ENCODE data around the gene SEPSECS. TPM values are rescaled to one million over a fixed set of nuclear protein-coding genes. Genes with fewer than 3 reads are reported as not detected.
A peak's percentile ranks its signal among the peaks of the same experiment; 100 is the strongest.

The SEPSECS gene
- total RNA-seq, 8 experiments from 2014 or later, result 5.0 to 13.3 (median 7.0) TPM

DNA sequence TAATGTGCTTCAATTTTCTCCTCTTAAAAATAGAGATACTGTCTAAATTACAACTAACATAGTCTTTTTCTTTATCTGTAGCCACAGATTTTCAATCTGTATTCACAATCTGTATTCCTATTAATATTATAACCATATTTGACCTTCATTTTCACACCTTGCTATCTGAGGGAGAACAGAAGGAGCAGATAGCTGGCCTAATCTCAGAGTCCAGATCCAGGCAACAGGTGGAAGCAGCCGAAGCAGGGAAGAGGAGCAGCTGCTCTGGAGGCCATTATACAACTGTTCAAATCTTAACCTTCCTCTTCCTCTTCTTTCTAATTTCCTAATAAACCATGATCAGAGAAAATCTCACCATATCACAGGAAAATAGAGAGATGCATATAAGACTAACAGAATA, 14.2 kb downstream of the SEPSECS start:
- Histone ChIP-seq H3K4me1 (replicated peaks in 1 of 2) (no peaks in the 10 kb centered on the region), H3K4me3 (no peak overlapping the region), H3K27ac (no peak overlapping the region)
- ATAC-seq (replicated peaks in 6 of 8), result no peak
- 67 to 100% (median 78%) methylated on average over 1 of the region's 1 CpG; no CpG with 5 or more reads in 7 of the 10 experiments for WGBS, 10 experiments
- in situ Hi-C loops (cut with MboI; ENCODE audit: low pct_unique_long_range_greater_than_20kb in 2 of 9, low sequenced_read_pairs in 9 of 9, unreplicated experiment in 9 of 9), result loop anchor here in 2 of 9 experiments (25.0 kb wide), 1 partner anchor 159 kb away; no protein-coding TSS in a partner anchor

DNA sequence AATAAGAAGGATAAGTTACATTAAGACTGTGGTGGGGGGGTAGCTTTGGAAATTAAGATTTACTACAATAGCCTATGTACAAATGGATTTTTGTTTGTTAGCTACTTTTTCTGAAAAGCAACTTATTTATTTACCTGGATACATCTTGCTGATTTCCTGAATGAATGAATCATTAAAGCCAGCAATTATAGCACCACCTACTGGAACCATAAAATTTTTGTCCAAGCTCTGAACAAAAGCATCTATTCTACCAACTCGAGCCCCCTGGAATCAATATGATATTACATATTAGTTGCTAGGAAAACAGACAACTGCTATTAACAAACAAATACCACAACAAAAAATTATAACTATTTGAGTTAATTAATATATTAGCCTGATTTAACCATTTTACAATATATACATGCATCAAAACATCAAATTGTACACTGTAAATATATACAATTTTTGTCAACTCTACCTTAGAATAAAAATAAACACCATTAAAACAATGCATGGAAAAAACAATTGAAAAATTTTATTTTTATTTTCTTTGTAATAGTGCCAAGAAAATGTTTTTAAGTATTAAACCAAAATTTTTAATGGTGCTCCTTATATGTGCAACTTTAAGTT, 15.3 kb downstream of the SEPSECS start:
- peak in 1 of 8 experiments; percentile 25 for ATAC-seq (replicated peaks in 6 of 8)
- H3K4me1 ChIP-seq (replicated peaks in 1 of 2), result no peaks in the 10 kb centered on the region
- 0 to 71% (median 20%) methylated on average over 1 of the region's 1 CpG; no CpG with 5 or more reads in 2 of the 10 experiments for WGBS, 10 experiments
- in situ Hi-C loops (cut with MboI; ENCODE audit: low pct_unique_long_range_greater_than_20kb in 2 of 9, low sequenced_read_pairs in 9 of 9, unreplicated experiment in 9 of 9), result loop anchor here in 2 of 9 experiments (25.0 kb wide), 1 partner anchor 158 kb away; no protein-coding TSS in a partner anchor
- H3K27ac ChIP-seq, result no peak overlapping the region
- no peak overlapping the region for H3K4me3 ChIP-seq

DNA sequence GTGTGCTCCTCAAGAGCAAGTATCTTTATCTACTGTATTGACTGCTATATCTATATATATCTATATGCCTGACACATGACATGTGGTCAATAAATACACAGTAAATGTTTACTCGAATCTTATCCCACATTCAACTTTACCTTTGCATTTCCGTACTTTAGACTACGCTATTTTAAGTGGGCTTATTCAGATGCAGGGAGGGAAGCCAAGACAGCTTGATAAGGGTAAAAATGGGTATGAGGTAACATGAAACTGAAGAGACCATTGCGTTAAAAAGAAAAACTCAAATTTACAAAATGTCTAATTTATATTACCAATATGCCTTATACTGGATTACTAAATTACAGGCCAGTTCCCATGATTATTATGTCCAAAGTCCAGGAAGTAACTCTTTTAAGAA, 17.8 kb downstream of the SEPSECS start:
- Histone ChIP-seq H3K4me3 (no peak overlapping the region), H3K27ac (no peak overlapping the region), H3K4me1 (replicated peaks in 1 of 2) (no peaks in the 10 kb centered on the region)
- no peak for ATAC-seq (replicated peaks in 6 of 8)
- in situ Hi-C loops (cut with MboI; ENCODE audit: low pct_unique_long_range_greater_than_20kb in 2 of 9, low sequenced_read_pairs in 9 of 9, unreplicated experiment in 9 of 9), result loop anchor here in 2 of 9 experiments (25.0 kb wide), 1 partner anchor 155 kb away; no protein-coding TSS in a partner anchor
- WGBS, 10 experiments, result 80 to 100% (median 100%) methylated on average over 1 to 4 of the region's 4 CpGs

DNA sequence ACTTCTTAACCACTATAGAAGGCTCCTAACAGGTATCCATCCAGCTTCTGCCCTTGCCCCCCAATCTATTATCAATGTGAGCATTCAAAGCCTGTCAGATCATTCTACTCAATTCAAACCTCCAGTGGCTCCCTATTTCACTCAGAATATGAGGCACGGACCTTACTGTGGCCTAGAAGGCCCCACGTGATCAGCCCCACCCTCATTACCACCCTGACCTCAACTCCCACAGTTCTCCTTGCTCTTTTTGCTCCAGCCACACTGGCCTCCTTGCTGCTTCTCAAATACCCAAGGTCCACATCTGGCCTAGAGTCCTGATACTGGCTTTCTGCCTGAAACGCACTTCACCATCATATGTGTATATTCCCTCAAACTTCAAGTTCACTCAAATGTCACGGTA, 18.7 kb downstream of the SEPSECS start:
- no peak for ATAC-seq (replicated peaks in 6 of 8)

DNA sequence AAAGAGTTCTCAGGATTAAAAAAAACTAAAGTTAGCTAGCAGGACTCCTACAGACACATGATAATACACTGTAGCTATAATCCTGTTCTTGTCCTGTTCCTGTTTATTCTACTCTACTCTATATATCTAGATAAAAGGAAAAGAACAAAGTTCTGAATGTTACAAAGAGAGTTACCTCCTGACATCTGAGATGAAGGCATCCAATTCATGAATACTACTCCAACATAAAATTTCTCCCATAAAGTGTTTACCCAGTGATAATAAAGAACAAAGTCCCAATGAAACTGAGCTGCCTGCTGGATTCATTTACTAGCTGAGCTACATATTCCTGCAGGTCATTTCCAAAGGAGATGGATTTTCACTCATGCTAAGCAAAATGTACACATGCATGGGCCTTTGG, 27.1 kb downstream of the SEPSECS start:
- no peaks in the 10 kb centered on the region for H3K4me1 ChIP-seq (replicated peaks in 1 of 2)
- no peak overlapping the region for H3K4me3 ChIP-seq
- in situ Hi-C loops (cut with MboI; ENCODE audit: low pct_unique_long_range_greater_than_20kb in 2 of 9, low sequenced_read_pairs in 9 of 9, unreplicated experiment in 9 of 9), result loop anchor here in 2 of 9 experiments (25.0 kb wide), 1 partner anchor 146 kb away; no protein-coding TSS in a partner anchor
- no peak overlapping the region for H3K27ac ChIP-seq
- peak in 2 of 8 experiments; percentile 21 to 37 for ATAC-seq (replicated peaks in 6 of 8)

More for the DNA sequence above, 18.7 kb downstream of the SEPSECS start:
- in situ Hi-C loops (cut with MboI; ENCODE audit: low pct_unique_long_range_greater_than_20kb in 2 of 9, low sequenced_read_pairs in 9 of 9, unreplicated experiment in 9 of 9), result loop anchor here in 2 of 9 experiments (25.0 kb wide), 1 partner anchor 154 kb away; no protein-coding TSS in a partner anchor
- Histone ChIP-seq H3K4me1 (replicated peaks in 1 of 2) (no peaks in the 10 kb centered on the region), H3K4me3 (no peak overlapping the region), H3K27ac (no peak overlapping the region)
- 90 to 100% (median 100%) methylated on average over 1 to 2 of the region's 4 CpGs; no CpG with 5 or more reads in 5 of the 10 experiments for WGBS, 10 experiments

GRCh38 chr4:25131926-25132325, 28.3 kb downstream of the SEPSECS start:
- ATAC-seq (replicated peaks in 6 of 8), result no peak
- Histone ChIP-seq H3K4me3 (no peak overlapping the region), H3K4me1 (replicated peaks in 1 of 2) (no peaks in the 10 kb centered on the region)

DNA sequence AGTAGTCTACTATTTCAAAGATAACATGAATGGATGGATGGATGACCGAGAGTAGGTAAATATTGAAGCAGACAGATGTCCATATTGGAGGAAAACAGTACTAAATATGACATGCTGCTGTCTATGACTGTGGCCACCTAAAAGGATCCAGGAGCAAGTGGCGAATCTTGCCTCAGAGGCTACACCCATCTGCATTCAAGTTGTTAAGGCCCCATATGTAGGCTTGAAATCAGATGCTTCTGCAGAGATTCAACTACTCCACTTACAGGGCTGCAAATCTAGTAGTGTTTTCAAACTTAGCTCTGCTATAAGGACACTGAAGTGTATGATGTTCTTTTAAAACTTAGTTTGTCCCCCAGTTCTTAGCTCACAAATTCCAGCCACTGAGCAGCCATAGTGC, 28.9 kb downstream of the SEPSECS start:
- peak in 3 of 8 experiments; percentile 64 to 71 (median 67) for ATAC-seq (replicated peaks in 6 of 8)
- 60 to 89% (median 80%) methylated on average over 1 to 2 of the region's 2 CpGs; no CpG with 5 or more reads in 3 of the 10 experiments for WGBS, 10 experiments
- Histone ChIP-seq H3K4me3 (no peak overlapping the region), H3K27ac (no peak overlapping the region), H3K4me1 (replicated peaks in 1 of 2) (no peaks in the 10 kb centered on the region)
- in situ Hi-C loops (cut with MboI; ENCODE audit: low pct_unique_long_range_greater_than_20kb in 2 of 9, low sequenced_read_pairs in 9 of 9, unreplicated experiment in 9 of 9), result loop anchor here in 2 of 9 experiments (25.0 kb wide), 1 partner anchor 144 kb away; no protein-coding TSS in a partner anchor

More at GRCh38 chr4:25131926-25132325, 28.3 kb downstream of the SEPSECS start:
- in situ Hi-C loops (cut with MboI; ENCODE audit: low pct_unique_long_range_greater_than_20kb in 2 of 9, low sequenced_read_pairs in 9 of 9, unreplicated experiment in 9 of 9), result loop anchor here in 2 of 9 experiments (25.0 kb wide), 1 partner anchor 145 kb away; no protein-coding TSS in a partner anchor
- no peak overlapping the region for H3K27ac ChIP-seq

- no peak overlapping the region for H3K4me3 ChIP-seq
- WGBS, 10 experiments, result 0 to 100% (median 74%) methylated on average over 1 of the region's 1 CpG; no CpG with 5 or more reads in 2 of the 10 experiments
- in situ Hi-C loops (cut with MboI; ENCODE audit: low pct_unique_long_range_greater_than_20kb in 2 of 9, low sequenced_read_pairs in 9 of 9, unreplicated experiment in 9 of 9), result loop anchor here in 2 of 9 experiments (25.0 kb wide), 1 partner anchor 143 kb away; no protein-coding TSS in a partner anchor
Measured at GRCh38 chr4:25129917-25130316, 30.3 kb downstream of the SEPSECS start.

GRCh38 chr4:25128671-25129070, 31.6 kb downstream of the SEPSECS start:
- Histone ChIP-seq H3K4me1 (replicated peaks in 1 of 2) (no peaks in the 10 kb centered on the region), H3K4me3 (no peak overlapping the region), H3K27ac (no peak overlapping the region)
- in situ Hi-C loops (cut with MboI; ENCODE audit: low pct_unique_long_range_greater_than_20kb in 2 of 9, low sequenced_read_pairs in 9 of 9, unreplicated experiment in 9 of 9), result loop anchor here in 2 of 9 experiments (25.0 kb wide), 1 partner anchor 141 kb away; no protein-coding TSS in a partner anchor
- no peak for ATAC-seq (replicated peaks in 6 of 8)

More at GRCh38 chr4:25129917-25130316, 30.3 kb downstream of the SEPSECS start:
- Histone ChIP-seq H3K27ac (no peak overlapping the region), H3K4me1 (replicated peaks in 1 of 2) (no peaks in the 10 kb centered on the region)
- peak in 3 of 8 experiments; percentile 23 to 82 (median 45) for ATAC-seq (replicated peaks in 6 of 8)

DNA sequence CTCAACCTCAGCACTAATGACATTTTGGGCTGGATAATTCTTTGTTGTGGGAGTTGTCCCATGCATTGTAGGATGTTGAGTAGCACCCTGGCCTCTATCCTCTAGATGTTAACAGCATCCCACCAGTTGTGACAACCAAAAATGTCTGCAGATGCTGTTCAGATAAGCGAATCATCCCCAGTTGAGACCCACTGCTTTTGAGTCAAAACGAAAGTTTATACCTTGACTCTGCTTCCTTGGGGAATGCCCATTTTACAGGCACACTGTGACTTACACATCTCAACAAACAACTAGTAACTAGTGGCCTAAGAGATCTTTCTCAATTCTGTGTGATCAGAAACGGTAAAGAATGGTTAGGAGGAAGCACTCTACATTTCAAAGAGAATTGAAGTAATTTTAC, 37.0 kb downstream of the SEPSECS start:
- ATAC-seq (replicated peaks in 6 of 8), result no peak
- WGBS, 10 experiments, result 89 to 100% (median 91%) methylated on average over 1 to 3 of the region's 3 CpGs; no CpG with 5 or more reads in 4 of the 10 experiments
- Histone ChIP-seq H3K4me3 (no peak overlapping the region), H3K4me1 (replicated peaks in 1 of 2) (no peaks in the 10 kb centered on the region), H3K27ac (no peak overlapping the region)
- in situ Hi-C loops (cut with MboI; ENCODE audit: low pct_unique_long_range_greater_than_20kb in 2 of 9, low sequenced_read_pairs in 9 of 9, unreplicated experiment in 9 of 9), result no loop called here

- peak in 3 of 8 experiments; percentile 54 to 72 (median 64) for ATAC-seq (replicated peaks in 6 of 8)
- 33 to 100% (median 94%) methylated on average over 1 to 3 of the region's 3 CpGs for WGBS, 10 experiments
- Histone ChIP-seq H3K4me3 (no peak overlapping the region), H3K4me1 (replicated peaks in 1 of 2) (no peaks in the 10 kb centered on the region), H3K27ac (no peak overlapping the region)
- in situ Hi-C loops (cut with MboI; ENCODE audit: low pct_unique_long_range_greater_than_20kb in 2 of 9, low sequenced_read_pairs in 9 of 9, unreplicated experiment in 9 of 9), result no loop called here
Measured at GRCh38 chr4:25120146-25120940, 39.9 kb downstream of the SEPSECS start.

DNA sequence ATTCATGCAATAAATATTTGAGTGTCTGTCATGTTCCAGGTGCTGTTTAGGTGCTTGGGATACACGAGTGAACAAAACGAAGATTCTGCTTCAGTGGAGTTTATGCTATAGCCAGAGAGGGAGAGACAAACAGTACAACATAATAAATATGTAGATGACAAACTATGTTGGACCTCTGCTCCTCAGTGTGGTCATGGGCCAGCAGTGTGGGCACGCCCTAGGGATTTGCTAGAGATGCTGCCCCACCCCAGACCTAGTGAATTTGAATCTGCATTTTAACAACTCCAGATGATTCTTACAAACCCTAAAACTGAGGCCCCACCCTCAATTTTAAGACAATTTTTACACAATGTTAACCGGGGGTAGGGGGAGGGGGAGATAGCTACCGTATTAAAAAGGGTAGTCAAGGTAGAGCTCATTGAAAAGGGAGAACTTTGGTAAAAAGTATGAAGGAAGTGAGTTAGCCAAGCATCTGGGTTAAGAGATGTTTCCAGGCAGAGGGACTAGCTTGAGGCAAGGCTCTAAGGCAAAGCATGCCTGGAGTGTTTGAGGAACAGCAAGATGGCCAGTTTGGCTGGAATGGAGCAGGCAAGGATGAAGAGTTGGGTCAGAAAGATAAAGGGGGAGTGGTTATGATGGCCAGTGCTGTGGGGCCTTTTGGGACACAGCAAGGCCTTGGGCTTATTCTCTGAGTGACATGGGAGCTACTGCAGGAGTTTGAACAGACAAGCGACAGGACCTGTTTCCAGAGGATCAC, 42.4 kb downstream of the SEPSECS start:
- no peaks in the 10 kb centered on the region for H3K4me1 ChIP-seq (replicated peaks in 1 of 2)
- WGBS, 10 experiments, result 30 to 100% (median 84%) methylated on average over 1 to 6 of the region's 6 CpGs; no CpG with 5 or more reads in 1 of the 10 experiments
- H3K27ac ChIP-seq, result no peak overlapping the region
- H3K4me3 ChIP-seq, result no peak overlapping the region
- in situ Hi-C loops (cut with MboI; ENCODE audit: low pct_unique_long_range_greater_than_20kb in 2 of 9, low sequenced_read_pairs in 9 of 9, unreplicated experiment in 9 of 9), result no loop called here
- peak in 3 of 8 experiments; percentile 84 to 93 (median 88) for ATAC-seq (replicated peaks in 6 of 8)

Measured in motor neuron (in vitro differentiated cells).